Karpas-422 (cell line): ENCODE data around the gene FCMR. TPM values are rescaled to one million over a fixed set of nuclear protein-coding genes. Genes with fewer than 3 reads are reported as not detected.
A peak's percentile ranks its signal among the peaks of the same experiment; 100 is the strongest.

Experiments used
- DNase-seq: peaks from one replicate; pipeline ENCODE4 v3.0.0-alpha.2; 2015
- H2AFZ ChIP-seq: fragments of 200-600 bp; sonication (generic); 2 replicates; pipeline ENCODE4 v1.6.1; 2014; ENCODE audit warnings: antibody characterized with exemption, low read length, mixed read lengths
- H3K27ac ChIP-seq: fragments of 200-600 bp; sonication (generic); 2 replicates; pipeline ENCODE4 v1.5.1; 2014; ENCODE audit warnings: mild to moderate bottlenecking, low read length, moderate library complexity
- H3K27me3 ChIP-seq: fragments of 200-600 bp; sonication (generic); 2 replicates; pipeline ENCODE4 v1.6.1; 2014; ENCODE audit warnings: low read length, mixed read lengths
- H3K36me3 ChIP-seq: fragments of 200-600 bp; sonication (generic); 2 replicates; pipeline ENCODE4 v1.6.1; 2014; ENCODE audit warnings: low read length, mixed read lengths; ENCODE audit not compliant: insufficient read depth
- H3K4me1 ChIP-seq: fragments of 200-600 bp; sonication (generic); 2 replicates; pipeline ENCODE4 v1.6.1; 2014; ENCODE audit warnings: mild to moderate bottlenecking, low read length, mixed read lengths
- H3K4me2 ChIP-seq: fragments of 200-600 bp; sonication (generic); 2 replicates; pipeline ENCODE4 v1.6.1; 2014; ENCODE audit warnings: low read length, low read depth, mild to moderate bottlenecking; ENCODE audit not compliant: poor library complexity, severe bottlenecking
- H3K4me3 ChIP-seq: fragments of 200-600 bp; sonication (generic); 2 replicates; pipeline ENCODE4 v1.5.1; 2014; ENCODE audit warnings: mild to moderate bottlenecking, antibody characterized with exemption, low read length, mixed read lengths
- H3K79me2 ChIP-seq: fragments of 200-600 bp; sonication (generic); 2 replicates; pipeline ENCODE4 v1.6.1; 2014; ENCODE audit warnings: mild to moderate bottlenecking, low read length, mixed read lengths
- H3K9ac ChIP-seq: fragments of 200-600 bp; sonication (generic); 2 replicates; pipeline ENCODE4 v1.6.0; 2014; ENCODE audit warnings: low read length
- H3K9me2 ChIP-seq: fragments of 200-600 bp; sonication (generic), shearing (Covaris generic); replicated peaks from 2 replicates; pipeline ENCODE4 v1.6.0; 2014; ENCODE audit warnings: mild to moderate bottlenecking, low read length, moderate library complexity; ENCODE audit not compliant: insufficient read depth
- H3K9me3 ChIP-seq: fragments of 300-700, 200-600 bp; sonication (generic); 2 replicates; pipeline ENCODE4 v1.6.1; 2014; ENCODE audit warnings: low read length, mixed read lengths
- H4K20me1 ChIP-seq: fragments of 200-600 bp; sonication (generic); 2 replicates; pipeline ENCODE4 v1.6.1; 2014; ENCODE audit warnings: mild to moderate bottlenecking, antibody characterized with exemption, low read length, low read depth; ENCODE audit not compliant: insufficient read depth
- total RNA-seq: library from RNA; depleted of rRNA; stranded (reverse); fragments of >200 nt; shearing (Covaris generic); gene quantifications from 2 replicates; pipeline ENCODE4 v1.2.3, GENCODE V29; 2014; ENCODE audit warnings: low replicate concordance

The FCMR gene
- total RNA-seq, 1 experiment from 2014 or later: not detected

DNA sequence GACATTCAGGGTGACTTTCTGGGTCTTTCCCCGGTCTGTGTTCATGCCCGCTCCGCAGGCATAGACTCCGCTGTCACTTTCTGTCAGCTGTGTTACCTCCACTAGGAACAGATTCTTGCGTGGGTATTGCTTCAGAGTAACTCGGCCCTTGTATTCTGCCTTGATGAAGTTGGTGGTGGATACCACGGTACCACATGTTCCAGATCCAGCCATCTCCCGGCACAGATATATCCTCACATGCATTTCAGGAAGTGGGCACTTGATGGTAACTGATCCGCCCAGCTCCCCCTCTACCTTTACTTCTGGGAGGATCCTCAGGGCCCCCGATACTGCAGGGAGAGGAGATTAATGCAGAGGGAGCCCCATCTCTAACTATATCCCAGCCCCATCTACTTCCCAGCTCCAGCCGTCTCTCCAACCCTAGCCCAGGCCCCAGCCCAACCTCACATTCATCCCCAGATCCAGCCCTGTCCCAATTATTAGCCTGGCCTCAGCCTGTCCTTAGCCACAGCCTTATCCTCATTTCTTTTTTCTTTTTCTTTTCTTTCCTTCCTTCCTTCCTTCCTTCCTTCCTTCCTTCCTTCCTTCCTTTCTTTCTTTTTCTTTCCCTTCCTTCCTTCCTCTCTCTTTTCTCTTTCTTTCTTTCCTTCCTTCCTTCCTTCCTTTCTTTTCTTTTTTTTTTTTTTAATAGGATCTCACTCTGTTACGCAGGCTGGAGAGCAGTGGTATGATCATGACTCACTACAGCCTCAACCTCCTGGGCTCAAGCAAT lies 7.8 kb downstream of the FCMR start:
- H3K4me3 ChIP-seq: no peak overlapping the region
- H3K27ac ChIP-seq: no peak overlapping the region
- no peak for DNase-seq
- no peaks in the 10 kb centered on the region; the same call in 1 of the 2 replicates for H3K4me1 ChIP-seq
- H3K36me3 ChIP-seq: no peaks in the 10 kb centered on the region
- H3K4me2 ChIP-seq: no peak overlapping the region
- no peaks in the 10 kb centered on the region for H3K27me3 ChIP-seq
- no peaks in the 10 kb centered on the region for H3K9me2 ChIP-seq
- no peak overlapping the region for H3K9ac ChIP-seq
- no peaks in the 10 kb centered on the region for H3K9me3 ChIP-seq
- no peaks in the 10 kb centered on the region; the same call in 1 of the 2 replicates for H4K20me1 ChIP-seq
- no peaks in the 10 kb centered on the region for H3K79me2 ChIP-seq
- no peak overlapping the region for H2AFZ ChIP-seq

DNA sequence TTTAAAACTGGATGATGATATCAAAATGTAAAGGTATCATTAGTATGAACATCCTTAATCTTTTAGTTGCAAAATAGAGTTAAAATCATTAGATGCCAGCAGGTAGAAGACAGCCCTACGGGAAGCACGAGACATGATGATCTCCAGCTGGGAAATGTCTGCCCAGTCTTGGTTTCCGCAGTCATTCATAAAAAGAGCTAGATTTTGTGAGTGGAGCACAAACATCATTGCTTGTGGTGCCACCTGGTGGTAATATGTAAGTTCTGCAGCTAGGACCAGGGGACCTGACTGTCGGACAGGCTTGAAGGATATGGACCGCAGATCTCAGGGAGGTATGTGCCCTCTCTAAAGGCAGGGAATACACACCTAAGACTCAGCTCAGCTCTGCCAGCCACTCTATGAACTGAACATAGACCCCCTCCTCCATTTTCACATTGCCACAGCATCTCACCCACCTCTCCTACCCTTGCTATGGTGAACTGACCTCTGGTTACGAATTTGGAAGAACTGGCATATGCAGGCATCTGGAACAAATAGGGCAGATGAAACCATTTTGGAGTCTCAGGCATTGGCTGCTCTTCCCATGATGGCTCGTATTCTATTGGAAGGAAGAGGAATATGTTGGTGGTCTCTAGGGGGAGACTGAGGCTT lies 9.2 kb downstream of the FCMR start:
- no peaks in the 10 kb centered on the region for H3K9me2 ChIP-seq
- no peaks in the 10 kb centered on the region for H3K9me3 ChIP-seq
- no peaks in the 10 kb centered on the region for H3K27me3 ChIP-seq
- no peaks in the 10 kb centered on the region; the same call in 1 of the 2 replicates for H3K4me1 ChIP-seq
- H3K4me3 ChIP-seq: no peak overlapping the region
- no peaks in the 10 kb centered on the region for H3K36me3 ChIP-seq
- H3K79me2 ChIP-seq: no peaks in the 10 kb centered on the region
- no peak overlapping the region for H3K9ac ChIP-seq
- peak; percentile 89 for DNase-seq
- H4K20me1 ChIP-seq: no peaks in the 10 kb centered on the region; the same call in 1 of the 2 replicates
- H2AFZ ChIP-seq: no peak overlapping the region
- no peak overlapping the region for H3K4me2 ChIP-seq
- no peak overlapping the region for H3K27ac ChIP-seq

GRCh38 chr1:206911064-206911663 lies 10.6 kb downstream of the FCMR start:
- H3K27ac ChIP-seq: no peak overlapping the region
- no peak overlapping the region for H2AFZ ChIP-seq
- no peak overlapping the region for H3K9ac ChIP-seq
- H3K9me2 ChIP-seq: no peaks in the 10 kb centered on the region
- H3K36me3 ChIP-seq: no peaks in the 10 kb centered on the region
- no peak overlapping the region for H3K4me2 ChIP-seq
- no peaks in the 10 kb centered on the region for H3K9me3 ChIP-seq
- H3K4me1 ChIP-seq: peaks cover under 1% of the 10 kb centered on the region
- no peaks in the 10 kb centered on the region; the same call in 1 of the 2 replicates for H4K20me1 ChIP-seq
- no peak overlapping the region for H3K4me3 ChIP-seq
- peak; percentile 81 for DNase-seq
- H3K79me2 ChIP-seq: no peaks in the 10 kb centered on the region
- no peaks in the 10 kb centered on the region for H3K27me3 ChIP-seq

DNA sequence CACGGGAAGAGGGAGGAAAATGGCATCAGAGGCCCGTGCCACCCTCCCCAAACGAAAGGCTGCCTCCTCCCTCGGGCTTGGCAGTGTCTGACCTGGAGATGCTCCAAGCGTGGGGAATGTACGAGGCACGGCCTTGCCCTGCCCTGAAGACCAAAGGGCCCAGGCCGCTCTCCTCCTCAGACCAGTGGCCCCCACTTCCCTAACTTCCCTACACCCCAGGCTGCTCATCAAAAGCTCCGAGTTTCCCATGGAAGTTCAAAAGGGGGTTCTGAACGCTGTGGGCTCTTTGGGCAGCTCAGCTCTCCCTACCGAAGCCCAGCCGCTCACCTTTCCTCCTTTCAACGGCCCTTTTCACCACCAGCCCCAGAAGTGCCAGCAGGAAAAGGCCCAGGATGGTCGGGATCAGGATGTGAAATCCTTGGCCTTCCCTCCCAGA lies 11.8 kb downstream of the FCMR start:
- Histone ChIP-seq H3K36me3 (no peaks in the 10 kb centered on the region), H3K9me3 (no peaks in the 10 kb centered on the region), H3K79me2 (no peaks in the 10 kb centered on the region), H3K27me3 (no peaks in the 10 kb centered on the region), H2AFZ (no peak overlapping the region), H3K9ac (no peak overlapping the region), H3K27ac (no peak overlapping the region), H3K4me3 (no peak overlapping the region), H4K20me1 (no peaks in the 10 kb centered on the region; the same call in 1 of the 2 replicates), H3K4me1 (peaks cover 13% of the 10 kb centered on the region), H3K4me2 (no peak overlapping the region), H3K9me2 (no peaks in the 10 kb centered on the region)
- DNase-seq: no peak

DNA sequence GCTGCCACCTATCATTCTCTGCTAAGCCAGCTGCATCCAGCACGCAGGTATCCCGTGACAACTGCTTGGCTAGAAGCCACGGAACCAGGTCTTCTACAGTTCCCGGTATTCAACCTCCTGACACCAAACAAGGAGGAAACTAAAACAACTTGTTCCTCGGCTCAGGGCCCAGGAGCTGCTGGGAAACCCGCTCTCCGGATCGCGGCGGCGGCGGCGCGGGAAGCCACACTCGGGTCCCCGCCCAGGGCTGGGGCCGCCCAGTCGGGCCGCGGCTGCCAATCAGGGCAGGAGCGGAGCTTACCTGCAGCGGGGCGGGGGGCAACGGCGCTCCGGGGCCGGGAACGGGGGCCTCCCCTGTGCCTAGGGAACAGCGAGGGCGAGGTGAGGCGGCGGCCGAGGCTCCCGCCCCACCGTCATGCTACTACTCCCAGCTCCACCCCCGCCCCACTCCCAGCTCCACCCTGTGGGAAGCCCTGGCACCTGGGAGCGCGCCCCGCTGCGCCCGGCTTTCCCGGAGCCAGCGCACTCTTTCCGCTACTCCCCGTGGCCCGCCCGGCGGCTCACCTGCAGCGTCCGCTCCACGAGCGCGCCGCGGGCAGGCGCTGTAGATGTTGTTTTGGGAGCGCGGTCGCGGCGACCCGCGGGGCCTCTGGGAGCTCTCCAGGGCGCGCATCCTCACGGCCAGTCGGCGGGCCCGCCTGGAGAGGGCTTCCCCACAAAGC lies 12.4 kb downstream of the FCMR start:
- no peaks in the 10 kb centered on the region; the same call in 1 of the 2 replicates for H4K20me1 ChIP-seq
- H3K4me2 ChIP-seq: no peak overlapping the region
- no peak overlapping the region for H3K27ac ChIP-seq
- peaks cover 16% of the 10 kb centered on the region for H3K4me1 ChIP-seq
- no peaks in the 10 kb centered on the region for H3K36me3 ChIP-seq
- H3K9me3 ChIP-seq: no peaks in the 10 kb centered on the region
- no peaks in the 10 kb centered on the region for H3K79me2 ChIP-seq
- H2AFZ ChIP-seq: no peak overlapping the region
- no peak overlapping the region for H3K4me3 ChIP-seq
- H3K9ac ChIP-seq: no peak overlapping the region
- DNase-seq: no peak
- H3K9me2 ChIP-seq: no peaks in the 10 kb centered on the region
- H3K27me3 ChIP-seq: no peaks in the 10 kb centered on the region

DNA sequence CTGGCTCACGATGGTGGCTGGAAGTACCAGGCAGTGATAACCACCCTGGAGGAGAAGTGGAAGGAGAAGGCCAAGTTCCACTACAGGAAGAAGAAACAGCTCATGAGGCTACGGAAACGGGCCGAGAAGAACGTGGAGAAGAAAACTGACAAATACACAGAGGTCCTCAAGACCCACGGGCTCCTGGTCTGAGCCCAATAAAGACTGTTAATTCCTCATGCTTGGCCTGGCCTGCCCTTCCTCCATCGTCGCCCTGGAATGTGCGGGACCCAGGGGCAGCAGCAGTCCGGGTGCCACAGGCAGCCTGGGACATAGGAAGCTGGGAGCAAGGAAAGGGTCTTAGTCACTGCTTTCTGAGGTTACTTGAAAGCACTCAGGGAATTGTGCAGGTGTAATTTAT lies 13.7 kb downstream of the FCMR start:
- peaks cover 16% of the 10 kb centered on the region for H3K4me1 ChIP-seq
- H2AFZ ChIP-seq: no peak overlapping the region
- no peak overlapping the region for H3K4me2 ChIP-seq
- no peaks in the 10 kb centered on the region for H3K27me3 ChIP-seq
- H3K9me2 ChIP-seq: no peaks in the 10 kb centered on the region
- H3K36me3 ChIP-seq: no peaks in the 10 kb centered on the region
- H3K9me3 ChIP-seq: no peaks in the 10 kb centered on the region
- H3K4me3 ChIP-seq: no peak overlapping the region
- H4K20me1 ChIP-seq: no peaks in the 10 kb centered on the region; the same call in 1 of the 2 replicates
- H3K79me2 ChIP-seq: no peaks in the 10 kb centered on the region
- no peak for DNase-seq
- no peak overlapping the region for H3K27ac ChIP-seq
- H3K9ac ChIP-seq: no peak overlapping the region

GRCh38 chr1:206907304-206907991 lies 14.3 kb downstream of the FCMR start:
- no peak overlapping the region for H3K4me3 ChIP-seq
- H3K9me2 ChIP-seq: no peaks in the 10 kb centered on the region
- no peaks in the 10 kb centered on the region for H3K79me2 ChIP-seq
- no peak for DNase-seq
- H3K36me3 ChIP-seq: no peaks in the 10 kb centered on the region
- H3K27me3 ChIP-seq: no peaks in the 10 kb centered on the region
- H4K20me1 ChIP-seq: no peaks in the 10 kb centered on the region; the same call in 1 of the 2 replicates
- H2AFZ ChIP-seq: no peak overlapping the region
- peaks cover 16% of the 10 kb centered on the region for H3K4me1 ChIP-seq
- H3K27ac ChIP-seq: no peak overlapping the region
- H3K4me2 ChIP-seq: no peak overlapping the region
- H3K9ac ChIP-seq: no peak overlapping the region
- no peaks in the 10 kb centered on the region for H3K9me3 ChIP-seq
